Ishikawa (cell line): ENCODE results near the gene ABCA9.

Experiments
- CEBPB ChIP-seq: IDR thresholded peaks from 2 replicates; pipeline ENCODE4 v1.6.1; 2012
- CREB1 ChIP-seq: IDR thresholded peaks from 2 replicates; pipeline ENCODE4 v1.6.1; 2012; ENCODE audit warnings: low read depth
- EGR1 ChIP-seq: IDR thresholded peaks from 2 replicates; pipeline ENCODE4 v1.6.1; 2012
- EP300 ChIP-seq: IDR thresholded peaks from 2 replicates; pipeline ENCODE4 v1.6.1; 2012; ENCODE audit warnings: borderline replicate concordance
- FOXM1 ChIP-seq: IDR thresholded peaks from 2 replicates; pipeline ENCODE4 v1.6.1; 2012; ENCODE audit warnings: low read depth, borderline replicate concordance
- NFIC ChIP-seq: IDR thresholded peaks from 2 replicates; pipeline ENCODE4 v1.6.1; 2012
- RAD21 ChIP-seq: IDR thresholded peaks from 2 replicates; pipeline ENCODE4 v1.6.1; 2012; ENCODE audit warnings: low read depth
- TAF1 ChIP-seq: IDR thresholded peaks from 2 replicates; pipeline ENCODE4 v1.6.1; 2012; ENCODE audit warnings: low read depth, mild to moderate bottlenecking
- TCF12 ChIP-seq: IDR thresholded peaks from 2 replicates; pipeline ENCODE4 v1.6.1; 2012; ENCODE audit warnings: low read depth
- TEAD4 ChIP-seq: IDR thresholded peaks from 2 replicates; pipeline ENCODE4 v1.6.1; 2012
- YY1 ChIP-seq: IDR thresholded peaks from 2 replicates; pipeline ENCODE4 v1.6.1; 2012; ENCODE audit warnings: low read depth
- ZBTB7A ChIP-seq: IDR thresholded peaks from 2 replicates; pipeline ENCODE4 v1.6.1; 2012; ENCODE audit warnings: low read depth
- TF ChIP-seq, protein P1 (sequence below): IDR thresholded peaks from 2 replicates; pipeline ENCODE4 v1.6.1; 2012
- TF ChIP-seq, protein P2 (sequence below): IDR thresholded peaks from 2 replicates; pipeline ENCODE4 v1.6.1; 2012
- TF ChIP-seq, protein P3 (sequence below): IDR thresholded peaks from 2 replicates; pipeline ENCODE4 v1.6.1; 2012; ENCODE audit warnings: low read depth, mild to moderate bottlenecking

Gene ABCA9

DNA sequence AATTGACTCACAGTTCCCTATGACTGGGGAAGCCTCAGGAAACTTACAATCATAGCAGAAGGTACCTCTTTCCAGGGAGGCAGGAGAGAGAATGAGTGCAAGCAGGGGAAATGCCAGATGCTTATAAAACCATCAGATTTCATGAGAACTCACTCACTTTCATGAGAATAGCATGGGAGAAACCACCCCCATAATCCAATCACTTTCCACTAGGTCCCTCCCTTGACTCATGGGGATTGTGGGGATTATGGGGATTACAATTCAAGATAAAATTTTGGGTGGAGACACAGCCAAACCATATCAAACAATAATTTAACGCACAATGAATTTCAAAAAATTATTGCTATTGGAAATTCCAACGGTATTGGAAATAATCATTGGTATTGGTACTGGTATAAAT, 15.1 kb downstream of the ABCA9 start:
- no peak for TF ChIP-seq TEAD4
- TF ChIP-seq, protein P1, sequence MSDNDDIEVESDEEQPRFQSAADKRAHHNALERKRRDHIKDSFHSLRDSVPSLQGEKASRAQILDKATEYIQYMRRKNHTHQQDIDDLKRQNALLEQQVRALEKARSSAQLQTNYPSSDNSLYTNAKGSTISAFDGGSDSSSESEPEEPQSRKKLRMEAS = no peak
- TF ChIP-seq, protein P2, sequence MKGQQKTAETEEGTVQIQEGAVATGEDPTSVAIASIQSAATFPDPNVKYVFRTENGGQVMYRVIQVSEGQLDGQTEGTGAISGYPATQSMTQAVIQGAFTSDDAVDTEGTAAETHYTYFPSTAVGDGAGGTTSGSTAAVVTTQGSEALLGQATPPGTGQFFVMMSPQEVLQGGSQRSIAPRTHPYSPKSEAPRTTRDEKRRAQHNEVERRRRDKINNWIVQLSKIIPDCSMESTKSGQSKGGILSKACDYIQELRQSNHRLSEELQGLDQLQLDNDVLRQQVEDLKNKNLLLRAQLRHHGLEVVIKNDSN = no peak
- TF ChIP-seq, protein P3, sequence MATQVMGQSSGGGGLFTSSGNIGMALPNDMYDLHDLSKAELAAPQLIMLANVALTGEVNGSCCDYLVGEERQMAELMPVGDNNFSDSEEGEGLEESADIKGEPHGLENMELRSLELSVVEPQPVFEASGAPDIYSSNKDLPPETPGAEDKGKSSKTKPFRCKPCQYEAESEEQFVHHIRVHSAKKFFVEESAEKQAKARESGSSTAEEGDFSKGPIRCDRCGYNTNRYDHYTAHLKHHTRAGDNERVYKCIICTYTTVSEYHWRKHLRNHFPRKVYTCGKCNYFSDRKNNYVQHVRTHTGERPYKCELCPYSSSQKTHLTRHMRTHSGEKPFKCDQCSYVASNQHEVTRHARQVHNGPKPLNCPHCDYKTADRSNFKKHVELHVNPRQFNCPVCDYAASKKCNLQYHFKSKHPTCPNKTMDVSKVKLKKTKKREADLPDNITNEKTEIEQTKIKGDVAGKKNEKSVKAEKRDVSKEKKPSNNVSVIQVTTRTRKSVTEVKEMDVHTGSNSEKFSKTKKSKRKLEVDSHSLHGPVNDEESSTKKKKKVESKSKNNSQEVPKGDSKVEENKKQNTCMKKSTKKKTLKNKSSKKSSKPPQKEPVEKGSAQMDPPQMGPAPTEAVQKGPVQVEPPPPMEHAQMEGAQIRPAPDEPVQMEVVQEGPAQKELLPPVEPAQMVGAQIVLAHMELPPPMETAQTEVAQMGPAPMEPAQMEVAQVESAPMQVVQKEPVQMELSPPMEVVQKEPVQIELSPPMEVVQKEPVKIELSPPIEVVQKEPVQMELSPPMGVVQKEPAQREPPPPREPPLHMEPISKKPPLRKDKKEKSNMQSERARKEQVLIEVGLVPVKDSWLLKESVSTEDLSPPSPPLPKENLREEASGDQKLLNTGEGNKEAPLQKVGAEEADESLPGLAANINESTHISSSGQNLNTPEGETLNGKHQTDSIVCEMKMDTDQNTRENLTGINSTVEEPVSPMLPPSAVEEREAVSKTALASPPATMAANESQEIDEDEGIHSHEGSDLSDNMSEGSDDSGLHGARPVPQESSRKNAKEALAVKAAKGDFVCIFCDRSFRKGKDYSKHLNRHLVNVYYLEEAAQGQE = no peak
- no peak for TF ChIP-seq ZBTB7A
- TF ChIP-seq TAF1 = no peak
- TF ChIP-seq CEBPB = no peak
- TF ChIP-seq EP300 = no peak

DNA sequence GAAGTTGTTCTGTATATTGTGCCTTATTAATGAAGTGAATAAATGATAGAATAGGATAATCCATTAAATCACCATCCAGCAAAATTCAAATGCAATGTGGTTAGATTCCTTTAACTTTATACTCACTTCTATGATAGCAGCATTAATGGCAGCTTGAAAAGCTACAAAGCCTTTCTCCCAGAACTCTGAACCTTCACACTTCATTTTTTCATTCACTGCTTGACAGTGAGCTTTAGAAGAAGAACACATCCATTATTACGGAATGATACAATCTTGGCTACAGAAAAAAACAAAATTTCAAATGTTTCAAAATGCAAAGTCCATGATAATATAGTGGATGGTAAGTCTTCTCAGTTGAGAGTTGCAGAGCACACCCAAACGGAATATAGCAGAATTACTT, 16.4 kb downstream of the ABCA9 start:
- TF ChIP-seq TAF1 (no peak), ZBTB7A (no peak), FOXM1 (no peak), TEAD4 (no peak), EP300 (no peak), RAD21 (no peak), EGR1 (no peak), NFIC (no peak), TCF12 (no peak), CEBPB (no peak), CREB1 (no peak), YY1 (no peak)
- TF ChIP-seq, protein P2 = no peak
- TF ChIP-seq, protein P1 = no peak
- TF ChIP-seq, protein P3 = no peak

DNA sequence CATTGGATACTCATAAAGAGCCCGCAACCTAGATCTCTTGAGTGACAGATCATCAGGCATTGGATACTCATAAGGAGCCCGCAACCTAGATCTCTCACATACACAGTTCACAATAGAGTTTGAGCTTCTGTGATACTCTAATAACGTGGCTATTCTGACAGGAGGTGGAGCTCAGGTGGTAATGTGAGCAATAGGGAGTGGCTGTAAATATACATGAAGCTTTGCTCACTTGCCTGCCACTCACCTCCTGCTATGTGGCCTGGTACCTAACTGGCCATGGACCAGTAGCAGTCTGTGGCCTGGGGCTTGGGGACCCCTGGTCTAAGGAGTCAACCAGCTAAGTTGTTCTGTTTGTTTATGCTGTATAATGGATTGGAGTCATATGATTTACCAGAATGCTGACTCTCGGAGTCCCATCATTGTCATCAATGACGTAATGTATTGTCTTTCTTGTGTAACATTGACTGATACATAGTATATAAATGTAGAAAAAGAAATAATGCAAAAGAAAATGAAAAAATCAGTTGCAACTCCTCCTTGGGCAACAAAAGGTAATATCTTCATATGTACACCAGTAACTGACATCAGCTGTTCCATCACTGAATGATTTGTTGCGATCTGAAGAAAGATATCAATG, 17.5 kb downstream of the ABCA9 start:
- TF ChIP-seq FOXM1 = no peak
- TF ChIP-seq CEBPB = no peak

DNA sequence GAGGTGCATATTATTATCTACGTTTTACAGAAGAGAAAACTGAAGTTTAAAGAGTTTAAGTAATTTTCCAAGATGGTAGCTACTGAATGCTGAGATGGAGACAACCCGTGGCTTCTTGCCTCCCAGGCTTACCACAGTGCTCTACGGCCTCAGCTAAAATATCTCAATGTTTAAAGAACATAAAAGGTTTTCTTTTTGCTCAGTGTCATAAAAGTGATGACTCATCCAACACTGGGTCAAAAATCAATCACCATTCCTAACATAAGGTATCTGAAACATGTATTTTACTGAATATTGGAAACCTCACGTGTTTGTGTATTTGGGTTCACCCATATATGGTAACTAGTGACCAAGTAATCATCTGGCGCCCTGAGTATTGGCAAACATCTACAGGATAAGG, 18.4 kb downstream of the ABCA9 start:
- no peak for TF ChIP-seq FOXM1
- no peak for TF ChIP-seq TCF12
- TF ChIP-seq NFIC = no peak
- TF ChIP-seq CEBPB = no peak
- no peak for TF ChIP-seq TEAD4
- TF ChIP-seq EP300 = no peak
- TF ChIP-seq RAD21 = no peak
- no peak for TF ChIP-seq EGR1
- TF ChIP-seq, protein P1 = no peak
- TF ChIP-seq, protein P2 = no peak
- TF ChIP-seq, protein P3 = no peak
- TF ChIP-seq CREB1 = no peak
- TF ChIP-seq TAF1 = no peak
- no peak for TF ChIP-seq ZBTB7A
- TF ChIP-seq YY1 = no peak
